GM21723 (cell line): ENCODE results near the gene NSMCE1.
A peak's percentile ranks its signal among the peaks of the same experiment; 100 is the strongest.
"Not testable (repeated sequence)": the region's sequence is repeated elsewhere in the genome, so short reads cannot be mapped to it uniquely, and the experiment has no call there.

Source experiments
- ATAC-seq: cut with Tn5 transposase; IDR thresholded peaks from one replicate; pipeline ENCODE4 v1.9.1; 2021; ENCODE audit warnings: mild to moderate bottlenecking, moderate library complexity; ENCODE audit not compliant: unreplicated experiment

The NSMCE1 gene

GRCh38 chr16:27220527-27220926 is 48.0 kb downstream of the NSMCE1 start:
- no peak for ATAC-seq

GRCh38 chr16:27220120-27220519 is 48.5 kb downstream of the NSMCE1 start:
- no peak for ATAC-seq

- ATAC-seq: no peak
Observed at GRCh38 chr16:27219161-27219560, 49.4 kb downstream of the NSMCE1 start.

GRCh38 chr16:27218756-27219155 is 49.8 kb downstream of the NSMCE1 start:
- no peak for ATAC-seq

- ATAC-seq: no peak
Observed at GRCh38 chr16:27217256-27217655, 51.3 kb downstream of the NSMCE1 start.

- no peak for ATAC-seq
Observed at GRCh38 chr16:27216297-27216885, 52.2 kb downstream of the NSMCE1 start.

- ATAC-seq: no peak
Observed at GRCh38 chr16:27215660-27216059, 52.9 kb downstream of the NSMCE1 start.

GRCh38 chr16:27214084-27214961 is 54.2 kb downstream of the NSMCE1 start:
- ATAC-seq: no peak

- no peak for ATAC-seq
Observed at GRCh38 chr16:27211026-27211425, 57.5 kb downstream of the NSMCE1 start.

GRCh38 chr16:27210174-27210573 is 58.4 kb downstream of the NSMCE1 start:
- no peak for ATAC-seq

- no peak for ATAC-seq
Observed at GRCh38 chr16:27209591-27209990, 59.0 kb downstream of the NSMCE1 start.

- ATAC-seq: no peak
Observed at GRCh38 chr16:27208796-27209195, 59.8 kb downstream of the NSMCE1 start.

GRCh38 chr16:27208081-27208680 is 60.4 kb downstream of the NSMCE1 start:
- no peak for ATAC-seq

GRCh38 chr16:27207121-27207520 is 61.5 kb downstream of the NSMCE1 start:
- not testable (repeated sequence) for ATAC-seq

GRCh38 chr16:27205423-27206065 is 63.0 kb downstream of the NSMCE1 start:
- no peak for ATAC-seq

GRCh38 chr16:27204312-27204915 is 64.2 kb downstream of the NSMCE1 start:
- no peak for ATAC-seq

GRCh38 chr16:27203507-27204311 is 64.9 kb downstream of the NSMCE1 start, which contains the start of gene KDM8:
KDM8 (plus strand) TSS chr16:27203526; CDS start chr16:27210124, 6,598 bp downstream.
- peak; percentile 72 for ATAC-seq

- peak; percentile 67 for ATAC-seq
Observed at GRCh38 chr16:27202923-27203506, 65.6 kb downstream of the NSMCE1 start.

- ATAC-seq: not testable (repeated sequence)
Observed at GRCh38 chr16:27200914-27201313, 67.7 kb downstream of the NSMCE1 start.

GRCh38 chr16:27199736-27200135 is 68.8 kb downstream of the NSMCE1 start:
- ATAC-seq: peak; percentile 35
